ENCODE results near the gene NDUFS8.

Gene NDUFS8

DNA sequence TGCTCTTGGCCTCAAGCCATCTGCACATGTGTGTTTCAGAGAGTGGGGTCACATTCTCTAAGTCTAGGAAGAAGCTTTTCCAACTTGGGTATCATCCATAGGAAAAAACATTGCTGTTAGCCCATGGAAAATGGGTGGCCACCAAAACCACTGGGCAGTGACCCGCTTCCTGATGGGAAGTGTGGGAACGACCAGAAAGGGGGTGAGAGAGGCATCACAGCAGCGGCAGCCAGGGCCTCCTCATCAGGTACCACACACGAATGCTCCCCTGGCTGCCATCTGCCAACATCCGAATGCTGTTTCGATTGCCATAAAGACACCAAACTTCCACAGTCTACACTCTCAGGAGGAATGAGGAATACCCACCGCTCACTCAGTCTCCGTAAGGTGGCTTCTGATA, 50.4 kb downstream of the NDUFS8 start:
- Histone ChIP-seq H3K36me3 (ENCODE audit: control insufficient read depth, insufficient read depth, low read length) (peaks cover 2% of the 10 kb centered on the region), H3K4me1 (ENCODE audit: control insufficient read depth, insufficient read depth, low read length) (no peaks in the 10 kb centered on the region), H3K9ac (ENCODE audit: low read length) (no peak overlapping the region), H3K27ac (ENCODE audit: low read depth, low read length) (no peak overlapping the region), H3K4me3 (ENCODE audit: low read length) (no peak overlapping the region), H3K27me3 (ENCODE audit: control insufficient read depth, insufficient read depth, low read length) (no peaks in the 10 kb centered on the region)

DNA sequence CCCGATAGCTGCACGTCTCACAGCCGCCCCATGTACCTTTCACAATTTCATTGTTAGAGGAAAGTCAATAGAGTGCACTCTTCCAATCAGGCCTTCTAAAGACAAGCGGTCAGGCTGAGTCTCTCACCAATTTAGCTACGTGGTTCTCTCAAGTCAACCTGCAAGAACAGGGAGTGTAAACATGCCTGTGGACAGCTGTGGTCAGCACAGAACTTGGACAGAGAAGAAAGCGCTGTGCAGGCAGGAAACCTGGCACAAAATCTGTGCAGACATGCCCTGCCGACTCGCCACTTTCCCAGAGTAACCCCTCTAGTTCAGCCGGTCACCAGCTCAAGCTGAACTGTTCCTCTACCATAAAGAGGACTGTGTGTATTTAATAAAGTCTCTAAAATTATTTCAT, 51.2 kb downstream of the NDUFS8 start:
- H3K36me3 ChIP-seq (ENCODE audit: control insufficient read depth, insufficient read depth, low read length), result peaks cover 2% of the 10 kb centered on the region
- no peak overlapping the region for H3K4me3 ChIP-seq (ENCODE audit: low read length)
- no peaks in the 10 kb centered on the region for H3K27me3 ChIP-seq (ENCODE audit: control insufficient read depth, insufficient read depth, low read length)
- no peak overlapping the region for H3K9ac ChIP-seq (ENCODE audit: low read length)
- no peak overlapping the region for H3K27ac ChIP-seq (ENCODE audit: low read depth, low read length)
- no peaks in the 10 kb centered on the region for H3K4me1 ChIP-seq (ENCODE audit: control insufficient read depth, insufficient read depth, low read length)

DNA sequence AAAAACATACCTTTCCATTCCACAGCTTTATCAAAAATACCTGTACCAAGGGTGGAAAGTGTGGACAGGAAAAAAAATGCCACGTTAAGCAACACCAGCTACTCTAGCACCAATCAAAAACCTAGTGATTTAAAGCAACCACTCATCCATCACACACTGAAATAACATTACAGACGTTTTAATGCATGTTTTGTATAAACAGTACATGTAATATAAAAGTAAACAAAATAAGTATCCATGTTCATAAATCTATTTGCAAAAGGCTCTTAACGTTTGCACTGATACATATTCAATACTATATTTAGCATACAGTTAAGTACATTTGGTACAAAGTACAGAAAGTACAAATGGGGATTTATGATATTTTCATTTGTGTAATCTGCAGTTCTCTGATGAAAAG, 52.0 kb downstream of the NDUFS8 start:
- H3K27ac ChIP-seq (ENCODE audit: low read depth, low read length), result no peak overlapping the region

DNA sequence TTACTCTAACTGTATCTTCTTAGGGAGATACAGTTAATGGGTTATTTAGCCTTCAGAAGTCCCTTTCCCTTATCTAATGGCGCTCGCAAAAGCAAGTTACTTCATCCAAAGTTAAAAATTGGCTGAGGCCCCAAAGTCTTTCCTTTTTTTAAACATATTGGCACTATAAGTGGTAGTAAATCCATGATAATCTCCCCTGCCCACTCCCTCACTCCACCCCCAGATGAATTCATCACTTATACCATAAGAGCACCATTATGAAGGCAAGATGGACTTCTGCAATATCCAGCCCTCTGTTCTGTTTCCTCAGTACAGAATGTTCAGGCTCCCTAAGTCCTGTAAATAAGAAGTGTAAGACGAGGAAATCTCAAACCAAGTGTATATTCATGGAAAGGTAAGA, 53.0 kb downstream of the NDUFS8 start:
- H3K9ac ChIP-seq (ENCODE audit: low read length), result no peak overlapping the region
- H3K27ac ChIP-seq (ENCODE audit: low read depth, low read length), result no peak overlapping the region
- H3K27me3 ChIP-seq (ENCODE audit: control insufficient read depth, insufficient read depth, low read length), result no peaks in the 10 kb centered on the region
- no peak overlapping the region for H3K4me3 ChIP-seq (ENCODE audit: low read length)
- H3K4me1 ChIP-seq (ENCODE audit: control insufficient read depth, insufficient read depth, low read length), result no peaks in the 10 kb centered on the region
- H3K36me3 ChIP-seq (ENCODE audit: control insufficient read depth, insufficient read depth, low read length), result peaks cover 2% of the 10 kb centered on the region

More for the DNA sequence above, 52.0 kb downstream of the NDUFS8 start:
- H3K4me3 ChIP-seq (ENCODE audit: low read length), result no peak overlapping the region
- H3K9ac ChIP-seq (ENCODE audit: low read length), result no peak overlapping the region
- peaks cover 2% of the 10 kb centered on the region for H3K36me3 ChIP-seq (ENCODE audit: control insufficient read depth, insufficient read depth, low read length)
- no peaks in the 10 kb centered on the region for H3K4me1 ChIP-seq (ENCODE audit: control insufficient read depth, insufficient read depth, low read length)
- H3K27me3 ChIP-seq (ENCODE audit: control insufficient read depth, insufficient read depth, low read length), result no peaks in the 10 kb centered on the region

Data from rectal smooth muscle tissue (tissue), 1 donor.